ENCODE measurements around the gene NFIB. TPM values are rescaled to one million over a fixed set of nuclear protein-coding genes. Genes with fewer than 3 reads are reported as not detected.

The NFIB gene
- total RNA-seq, 2 donors from 2014 or later, result 5.3 to 14.1 TPM

- H3K4me3 Mint-ChIP-seq, result no peak overlapping the region
- H3K9me3 ChIP-seq (ENCODE audit: control insufficient read depth, low read length), result no peaks in the 10 kb centered on the region
- no peaks in the 10 kb centered on the region for H3K36me3 Mint-ChIP-seq (ENCODE audit: low read depth)
- no peak for DNase-seq
- H3K27ac Mint-ChIP-seq, result no peak overlapping the region
- no peak overlapping the region for H3K4me3 ChIP-seq (ENCODE audit: low read length)
- peaks cover 7% of the 10 kb centered on the region for H3K4me1 Mint-ChIP-seq
- 72 to 88% methylated on average over 3 of the region's 3 CpGs for WGBS, 2 experiments (ENCODE audit: insufficient coverage in 1 of 2, insufficient read length in 1 of 2)
- no peaks in the 10 kb centered on the region for H3K27me3 Mint-ChIP-seq (ENCODE audit: insufficient read depth)
- H3K9ac ChIP-seq (ENCODE audit: extremely low read depth, low read length, poor library complexity, severe bottlenecking), result no peak overlapping the region
- H3K27ac ChIP-seq (ENCODE audit: low read depth, low read length), result no peak overlapping the region
- H3K9me3 Mint-ChIP-seq, result no peaks in the 10 kb centered on the region
- H3K4me1 ChIP-seq (ENCODE audit: control insufficient read depth, insufficient read depth, low read length), result peaks cover 2% of the 10 kb centered on the region
- H3K27me3 ChIP-seq (ENCODE audit: control insufficient read depth, insufficient read depth, low read length, poor library complexity, severe bottlenecking), result peaks cover 73% of the 10 kb centered on the region
- no peaks in the 10 kb centered on the region for H3K36me3 ChIP-seq (ENCODE audit: control insufficient read depth, insufficient read depth, low read length)
- TF ChIP-seq CTCF (conservative IDR thresholded peaks at IDR 0.05), result no peak
Measured at GRCh38 chr9:14340994-14341393, 27.1 kb upstream of the NFIB start.

GRCh38 chr9:14340219-14340873 lies 26.4 kb upstream of the NFIB start:
- Histone ChIP-seq H3K9ac (ENCODE audit: extremely low read depth, low read length, poor library complexity, severe bottlenecking) (no peak overlapping the region), H3K27ac (ENCODE audit: low read depth, low read length) (no peak overlapping the region), H3K4me1 (ENCODE audit: control insufficient read depth, insufficient read depth, low read length) (peaks cover 2% of the 10 kb centered on the region), H3K27me3 (ENCODE audit: control insufficient read depth, insufficient read depth, low read length, poor library complexity, severe bottlenecking) (peaks cover 66% of the 10 kb centered on the region), H3K4me3 (ENCODE audit: low read length) (no peak overlapping the region), H3K9me3 (ENCODE audit: control insufficient read depth, low read length) (no peaks in the 10 kb centered on the region), H3K36me3 (ENCODE audit: control insufficient read depth, insufficient read depth, low read length) (no peaks in the 10 kb centered on the region)
- Mint-ChIP-seq H3K4me3 (no peak overlapping the region), H3K27me3 (ENCODE audit: insufficient read depth) (peaks cover 1% of the 10 kb centered on the region), H3K4me1 (peaks cover 2% of the 10 kb centered on the region), H3K27ac (no peak overlapping the region), H3K9me3 (no peaks in the 10 kb centered on the region), H3K36me3 (ENCODE audit: low read depth) (no peaks in the 10 kb centered on the region)
- 70 to 80% methylated on average over 7 to 8 of the region's 8 CpGs for WGBS, 2 experiments (ENCODE audit: insufficient coverage in 1 of 2, insufficient read length in 1 of 2)
- DNase-seq, result no peak
- no peak for TF ChIP-seq CTCF (conservative IDR thresholded peaks at IDR 0.05)

GRCh38 chr9:14339746-14340145 lies 25.8 kb upstream of the NFIB start:
- no peak overlapping the region for H3K4me3 Mint-ChIP-seq
- H3K27me3 ChIP-seq (ENCODE audit: control insufficient read depth, insufficient read depth, low read length, poor library complexity, severe bottlenecking), result peaks cover 60% of the 10 kb centered on the region
- TF ChIP-seq CTCF (conservative IDR thresholded peaks at IDR 0.05), result no peak
- H3K4me3 ChIP-seq (ENCODE audit: low read length), result no peak overlapping the region
- H3K27ac ChIP-seq (ENCODE audit: low read depth, low read length), result no peak overlapping the region
- DNase-seq, result no peak
- no peaks in the 10 kb centered on the region for H3K9me3 Mint-ChIP-seq
- no peaks in the 10 kb centered on the region for H3K4me1 Mint-ChIP-seq
- WGBS, 2 experiments (ENCODE audit: insufficient coverage in 1 of 2, insufficient read length in 1 of 2), result 71 to 84% methylated on average over 1 to 2 of the region's 2 CpGs
- no peaks in the 10 kb centered on the region for H3K36me3 ChIP-seq (ENCODE audit: control insufficient read depth, insufficient read depth, low read length)
- H3K9me3 ChIP-seq (ENCODE audit: control insufficient read depth, low read length), result no peaks in the 10 kb centered on the region
- no peaks in the 10 kb centered on the region for H3K36me3 Mint-ChIP-seq (ENCODE audit: low read depth)
- no peak overlapping the region for H3K27ac Mint-ChIP-seq
- H3K4me1 ChIP-seq (ENCODE audit: control insufficient read depth, insufficient read depth, low read length), result peaks cover under 1% of the 10 kb centered on the region
- peaks cover 3% of the 10 kb centered on the region for H3K27me3 Mint-ChIP-seq (ENCODE audit: insufficient read depth)
- no peak overlapping the region for H3K9ac ChIP-seq (ENCODE audit: extremely low read depth, low read length, poor library complexity, severe bottlenecking)

Measured in endodermal cell (in vitro differentiated cells).